H9 (cell line): ENCODE measurements around the gene IL3. TPM values are rescaled to one million over a fixed set of nuclear protein-coding genes. Genes with fewer than 3 reads are reported as not detected.

ENCODE experiments used
- DNase-seq: peaks from one replicate; pipeline ENCODE4 v3.0.0-alpha.2; 2017
- H2AFZ ChIP-seq: one replicate; pipeline ENCODE4 v1.6.1; 2013; ENCODE audit warnings: mild to moderate bottlenecking, low read length, control low read depth, moderate library complexity
- H2AK5ac ChIP-seq: 2 replicates; pipeline ENCODE4 v1.6.1; 2013; ENCODE audit warnings: low read length, control low read depth, mixed read lengths; ENCODE audit not compliant: insufficient read length
- H2BK120ac ChIP-seq: one replicate; pipeline ENCODE4 v1.6.1; 2013; ENCODE audit warnings: low read depth, mild to moderate bottlenecking, low read length, control low read depth, inconsistent platforms; ENCODE audit not compliant: poor library complexity, severe bottlenecking
- H2BK12ac ChIP-seq: 2 replicates; pipeline ENCODE4 v1.6.1; 2013; ENCODE audit warnings: low read length, control low read depth, mixed read lengths, low read depth; ENCODE audit not compliant: insufficient read length
- H2BK15ac ChIP-seq: 2 replicates; pipeline ENCODE4 v1.6.1; 2013; ENCODE audit warnings: low read depth, low read length, control low read depth
- H2BK20ac ChIP-seq: one replicate; pipeline ENCODE4 v1.6.1; 2013; ENCODE audit warnings: low read depth, mild to moderate bottlenecking, low read length, control low read depth, inconsistent platforms; ENCODE audit not compliant: poor library complexity, severe bottlenecking
- H2BK5ac ChIP-seq: 2 replicates; pipeline ENCODE4 v1.6.1; 2013; ENCODE audit warnings: low read length, control low read depth, mixed read lengths; ENCODE audit not compliant: insufficient read length
- H3K14ac ChIP-seq: 2 replicates; pipeline ENCODE4 v1.6.1; 2013; ENCODE audit warnings: low read length, control low read depth; ENCODE audit not compliant: insufficient read depth
- H3K18ac ChIP-seq: 2 replicates; pipeline ENCODE4 v1.6.1; 2013; ENCODE audit warnings: low read depth, mild to moderate bottlenecking, mixed read lengths, low read length, control low read depth; ENCODE audit not compliant: insufficient read length
- H3K23ac ChIP-seq: 2 replicates; pipeline ENCODE4 v1.6.1; 2013; ENCODE audit warnings: low read length, control low read depth, mixed read lengths, low read depth; ENCODE audit not compliant: insufficient read length
- H3K23me2 ChIP-seq: 2 replicates; pipeline ENCODE4 v1.6.1; 2013; ENCODE audit warnings: low read depth, mild to moderate bottlenecking, mixed read lengths, low read length, control low read depth; ENCODE audit not compliant: insufficient read length, poor library complexity, severe bottlenecking
- H3K27ac ChIP-seq: 2 replicates; pipeline ENCODE4 v1.5.1; 2013; ENCODE audit warnings: low read length, control low read depth, mixed read lengths, low read depth; ENCODE audit not compliant: insufficient read length
- H3K27me3 ChIP-seq: 2 replicates; pipeline ENCODE4 v1.6.1; 2013; ENCODE audit warnings: low read length, control low read depth, inconsistent platforms; ENCODE audit not compliant: insufficient read depth
- H3K4ac ChIP-seq: 2 replicates; pipeline ENCODE4 v1.6.1; 2013; ENCODE audit warnings: low read depth, mild to moderate bottlenecking, control low read depth, inconsistent platforms, low read length, moderate library complexity
- H3K4me1 ChIP-seq: 2 replicates; pipeline ENCODE4 v1.6.1; 2013; ENCODE audit warnings: low read length, control low read depth, inconsistent platforms; ENCODE audit not compliant: insufficient read depth
- H3K4me2 ChIP-seq: 2 replicates; pipeline ENCODE4 v1.6.1; 2013; ENCODE audit warnings: low read length, control low read depth, mixed read lengths; ENCODE audit not compliant: insufficient read length, insufficient read depth
- H3K56ac ChIP-seq: 2 replicates; pipeline ENCODE4 v1.6.1; 2013; ENCODE audit warnings: low read depth, mild to moderate bottlenecking, mixed read lengths, low read length, control low read depth; ENCODE audit not compliant: insufficient read length
- H3K79me1 ChIP-seq: 2 replicates; pipeline ENCODE4 v1.6.1; 2013; ENCODE audit warnings: low read depth, mild to moderate bottlenecking, moderate library complexity, low read length, control low read depth, inconsistent platforms; ENCODE audit not compliant: insufficient read depth, poor library complexity, severe bottlenecking
- H3K79me2 ChIP-seq: 2 replicates; pipeline ENCODE4 v1.6.1; 2013; ENCODE audit warnings: low read length, control low read depth, inconsistent platforms; ENCODE audit not compliant: insufficient read depth
- H3K9ac ChIP-seq: 2 replicates; pipeline ENCODE4 v1.6.1; 2013; ENCODE audit warnings: low read length, control low read depth, mixed read lengths; ENCODE audit not compliant: insufficient read length; ENCODE audit errors: extremely low read depth
- H3K9me3 ChIP-seq: one replicate; pipeline ENCODE4 v1.6.1; 2013; ENCODE audit warnings: low read depth, low read length, inconsistent platforms; ENCODE audit not compliant: control insufficient read depth
- H3T11ph ChIP-seq: one replicate; pipeline ENCODE4 v1.6.1; 2013; ENCODE audit warnings: mild to moderate bottlenecking, low read length, control low read depth, inconsistent platforms
- H4K20me1 ChIP-seq: one replicate; pipeline ENCODE4 v1.6.1; 2013; ENCODE audit not compliant: control insufficient read depth, insufficient read length, insufficient read depth
- H4K5ac ChIP-seq: 2 replicates; pipeline ENCODE4 v1.6.1; 2013; ENCODE audit warnings: low read depth, mild to moderate bottlenecking, mixed read lengths, low read length, control low read depth; ENCODE audit not compliant: insufficient read length
- H4K8ac ChIP-seq: replicated peaks from 2 replicates; pipeline ENCODE4 v1.6.1; 2013; ENCODE audit warnings: low read length, control low read depth, mixed read lengths, low read depth; ENCODE audit not compliant: insufficient read length
- H4K91ac ChIP-seq: 2 replicates; pipeline ENCODE4 v1.6.1; 2013; ENCODE audit warnings: low read depth, mild to moderate bottlenecking, moderate library complexity, mixed read lengths, low read length, control low read depth; ENCODE audit not compliant: insufficient read length
- H3K27ac Mint-ChIP-seq, 3 experiments: 2 replicates in 2 of 3; 3 replicates in 1 of 3; pipeline ENCODE4 v1.8.0; 2020 to 2021; ENCODE audit warnings: mixed read lengths in 3 of 3, mild to moderate bottlenecking in 1 of 3, moderate library complexity in 1 of 3
- H3K27me3 Mint-ChIP-seq: 2 replicates; pipeline ENCODE4 v1.8.0; 2021; ENCODE audit warnings: low read depth, mild to moderate bottlenecking, moderate library complexity, mixed read lengths
- H3K36me3 Mint-ChIP-seq, 3 experiments: 2 replicates in 2 of 3; 3 replicates in 1 of 3; pipeline ENCODE4 v1.8.0; 2020 to 2021; ENCODE audit warnings: low read depth in 3 of 3, mixed read lengths in 3 of 3; ENCODE audit not compliant: insufficient read depth in 1 of 3
- H3K4me1 Mint-ChIP-seq, 2 experiments: 2 replicates each; pipeline ENCODE4 v1.8.0; 2020; ENCODE audit warnings: mixed read lengths in 2 of 2
- H3K4me3 Mint-ChIP-seq, 2 experiments: 2 replicates in 1 of 2; 3 replicates in 1 of 2; pipeline ENCODE4 v1.8.0; 2020 to 2021; ENCODE audit warnings: mild to moderate bottlenecking in 2 of 2, mixed read lengths in 2 of 2, moderate library complexity in 1 of 2
- H3K9me3 Mint-ChIP-seq, 2 experiments: 2 replicates in 1 of 2; 3 replicates in 1 of 2; pipeline ENCODE4 v1.8.0; 2020; ENCODE audit warnings: mild to moderate bottlenecking in 2 of 2, mixed read lengths in 2 of 2, moderate library complexity in 1 of 2
- CTCF ChIP-seq: fragments of 200-600 bp; sonication (generic); conservative IDR thresholded peaks from 3 replicates; pipeline ENCODE4 v1.8.0; 2021; ENCODE audit warnings: antibody characterized with exemption, mild to moderate bottlenecking
- WGBS: extraction: QIAGEN DNeasy Blood & Tissue Kit; methylation state at CpG from one replicate; pipeline ENCODE4 v1.1.7; 2013; ENCODE audit warnings: missing lambda C conversion rate, low lambda C conversion rate, mixed read lengths; ENCODE audit not compliant: insufficient read length; ENCODE audit errors: extremely low coverage; 5-methylcytosine and 5-hydroxymethylcytosine counted together
- total RNA-seq: library from RNA; stranded (reverse); gene quantifications from 2 replicates; pipeline ENCODE4 v1.2.1, GENCODE V29; 2021

IL3 gene
- total RNA-seq, 1 experiment from 2014 or later = not detected

- no peaks in the 10 kb centered on the region for H3K79me2 ChIP-seq
- no peaks in the 10 kb centered on the region for H3K23me2 ChIP-seq
- no peak overlapping the region for H2AFZ ChIP-seq
- no peak overlapping the region for H3K18ac ChIP-seq
- H3K4me1 Mint-ChIP-seq = peaks cover 13 to 14% of the 10 kb centered on the region in 2 experiments
- H2BK120ac ChIP-seq = no peak overlapping the region
- H3K36me3 Mint-ChIP-seq = no peaks in the 10 kb centered on the region
- H3K27ac Mint-ChIP-seq = no peak overlapping the region
- no peak overlapping the region for H3K14ac ChIP-seq
- H3T11ph ChIP-seq = no peak overlapping the region
- no peaks in the 10 kb centered on the region for H3K9me3 ChIP-seq
- H4K5ac ChIP-seq = no peak overlapping the region
- no peaks in the 10 kb centered on the region for H3K9me3 Mint-ChIP-seq
- no peaks in the 10 kb centered on the region for H4K20me1 ChIP-seq
- H3K4me2 ChIP-seq = no peak overlapping the region
- DNase-seq = peak; percentile 9
- no peak overlapping the region for H3K27ac ChIP-seq
- no peak overlapping the region for H3K9ac ChIP-seq
- H3K23ac ChIP-seq = no peak overlapping the region
- no peak overlapping the region for H2BK5ac ChIP-seq
- TF ChIP-seq CTCF = no peak
- H3K4me1 ChIP-seq = no peaks in the 10 kb centered on the region; the same call in 1 of the 2 replicates
- no peak overlapping the region for H2BK15ac ChIP-seq
- H2AK5ac ChIP-seq = no peak overlapping the region
- H3K4ac ChIP-seq = no peak overlapping the region
- no peak overlapping the region for H4K91ac ChIP-seq
- H3K56ac ChIP-seq = no peak overlapping the region
- H2BK20ac ChIP-seq = no peak overlapping the region
- H3K79me1 ChIP-seq = no peaks in the 10 kb centered on the region
- WGBS = no CpG with 5 or more reads among the region's 10 CpGs
- no peaks in the 10 kb centered on the region for H3K27me3 ChIP-seq
- no peak overlapping the region for H3K4me3 Mint-ChIP-seq
- no peak overlapping the region for H2BK12ac ChIP-seq
- peaks cover 15% of the 10 kb centered on the region; the same call in 1 of the 2 replicates for H3K27me3 Mint-ChIP-seq
- no peak overlapping the region for H4K8ac ChIP-seq
Measured at GRCh38 chr5:132044207-132044606, 16.2 kb upstream of the IL3 start.
